ENCODE data around the gene ASS1.

DNA sequence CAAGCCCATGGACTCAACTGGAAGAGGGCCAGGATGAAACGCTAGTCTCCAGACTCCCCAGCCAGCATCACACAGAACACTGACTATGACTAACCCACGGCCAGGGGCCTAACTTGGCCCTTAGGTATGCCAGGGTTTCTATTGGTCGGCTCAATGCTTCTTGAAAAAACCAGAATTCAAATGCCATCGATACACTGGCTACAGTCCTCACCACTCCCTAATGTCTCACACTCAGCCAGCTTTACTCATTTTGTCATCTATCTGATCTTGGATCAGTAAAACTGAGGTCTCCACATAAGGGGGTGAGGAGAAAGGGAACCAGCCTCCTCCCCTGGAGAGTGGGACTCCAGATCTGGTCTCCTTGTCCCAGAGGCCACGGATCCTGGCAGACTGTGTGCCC, 75.2 kb downstream of the ASS1 start:
- TF ChIP-seq, protein P1, sequence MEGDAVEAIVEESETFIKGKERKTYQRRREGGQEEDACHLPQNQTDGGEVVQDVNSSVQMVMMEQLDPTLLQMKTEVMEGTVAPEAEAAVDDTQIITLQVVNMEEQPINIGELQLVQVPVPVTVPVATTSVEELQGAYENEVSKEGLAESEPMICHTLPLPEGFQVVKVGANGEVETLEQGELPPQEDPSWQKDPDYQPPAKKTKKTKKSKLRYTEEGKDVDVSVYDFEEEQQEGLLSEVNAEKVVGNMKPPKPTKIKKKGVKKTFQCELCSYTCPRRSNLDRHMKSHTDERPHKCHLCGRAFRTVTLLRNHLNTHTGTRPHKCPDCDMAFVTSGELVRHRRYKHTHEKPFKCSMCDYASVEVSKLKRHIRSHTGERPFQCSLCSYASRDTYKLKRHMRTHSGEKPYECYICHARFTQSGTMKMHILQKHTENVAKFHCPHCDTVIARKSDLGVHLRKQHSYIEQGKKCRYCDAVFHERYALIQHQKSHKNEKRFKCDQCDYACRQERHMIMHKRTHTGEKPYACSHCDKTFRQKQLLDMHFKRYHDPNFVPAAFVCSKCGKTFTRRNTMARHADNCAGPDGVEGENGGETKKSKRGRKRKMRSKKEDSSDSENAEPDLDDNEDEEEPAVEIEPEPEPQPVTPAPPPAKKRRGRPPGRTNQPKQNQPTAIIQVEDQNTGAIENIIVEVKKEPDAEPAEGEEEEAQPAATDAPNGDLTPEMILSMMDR (IDR thresholded peaks at IDR 0.05): no peak
- no peak for TF ChIP-seq POLR2A (IDR thresholded peaks at IDR 0.05)
